CD14-positive monocyte (primary cell): ENCODE results near the gene ZNF488. TPM values are rescaled to one million over a fixed set of nuclear protein-coding genes. Genes with fewer than 3 reads are reported as not detected.
A peak's percentile ranks its signal among the peaks of the same experiment; 100 is the strongest.

Source experiments
- DNase-seq, 3 donors: peaks; one replicate each; pipeline ENCODE4 v3.0.0-alpha.2; 2011 to 2022
- H2AFZ ChIP-seq: 2 replicates; pipeline ENCODE4 v1.6.0; 2012; ENCODE audit warnings: mild to moderate bottlenecking, low read depth, low read length, inconsistent platforms; ENCODE audit not compliant: insufficient read depth, poor library complexity, severe bottlenecking
- H3K27ac ChIP-seq, 2 donors: 1 replicate in 1 of 2; 2 replicates in 1 of 2; pipeline ENCODE4 v1.5.1; 2012 to 2013; ENCODE audit warnings: low read length in 2 of 2, control low read depth in 1 of 2, inconsistent platforms in 1 of 2, low read depth in 1 of 2, mild to moderate bottlenecking in 1 of 2
- H3K27me3 ChIP-seq, 2 donors: one replicate each; pipeline versions ENCODE4 v1.6.0 to v1.6.1; 2011 to 2013; ENCODE audit warnings: low read length in 2 of 2; ENCODE audit not compliant: control insufficient read depth in 2 of 2, insufficient read depth in 2 of 2
- H3K36me3 ChIP-seq, 2 donors: replicated peaks in 1 of 2; 1 replicate in 1 of 2; 2 replicates in 1 of 2; pipeline versions ENCODE4 v1.5.1 to v1.6.1; 2012 to 2013; ENCODE audit warnings: low read length in 2 of 2, control low read depth in 1 of 2, inconsistent platforms in 1 of 2, mild to moderate bottlenecking in 1 of 2; ENCODE audit not compliant: insufficient read depth in 2 of 2, control insufficient read depth in 1 of 2
- H3K4me1 ChIP-seq, 2 donors: 1 replicate in 1 of 2; 2 replicates in 1 of 2; pipeline versions ENCODE4 v1.5.1 to v1.6.1; 2012 to 2013; ENCODE audit warnings: low read length in 2 of 2, control low read depth in 1 of 2, inconsistent platforms in 1 of 2, mild to moderate bottlenecking in 1 of 2, moderate library complexity in 1 of 2; ENCODE audit not compliant: insufficient read depth in 2 of 2, control insufficient read depth in 1 of 2
- H3K4me2 ChIP-seq: replicated peaks from 2 replicates; pipeline ENCODE3; 2012; ENCODE audit warnings: low read length, moderate library complexity, mild to moderate bottlenecking; ENCODE audit not compliant: poor library complexity, severe bottlenecking; ENCODE audit errors: extremely low read depth
- H3K4me3 ChIP-seq, 3 experiments: fragments of 200-600 bp in 1 of 3; sonication (generic) in 1 of 3; replicated peaks in 1 of 3; 1 replicate in 2 of 3; 2 replicates in 1 of 3; pipeline ENCODE4 v1.5.1; 2011 to 2013; ENCODE audit warnings: low read length in 3 of 3, mild to moderate bottlenecking in 3 of 3, control low read depth in 2 of 3, low read depth in 2 of 3, inconsistent platforms in 1 of 3, moderate library complexity in 1 of 3
- H3K79me2 ChIP-seq: 2 replicates; pipeline ENCODE4 v1.6.0; 2012; ENCODE audit warnings: mild to moderate bottlenecking, control low read depth, inconsistent platforms, low read length, moderate library complexity; ENCODE audit not compliant: insufficient read depth
- H3K9ac ChIP-seq: 2 replicates; pipeline ENCODE4 v1.6.0; 2017; ENCODE audit warnings: low read length, mild to moderate bottlenecking; ENCODE audit not compliant: insufficient read depth, poor library complexity, severe bottlenecking
- H3K9me3 ChIP-seq, 2 donors: replicated peaks in 1 of 2; 1 replicate in 1 of 2; 2 replicates in 1 of 2; pipeline versions ENCODE4 v1.5.1 to v1.6.1; 2012 to 2013; ENCODE audit warnings: low read length in 2 of 2, control low read depth in 1 of 2; ENCODE audit not compliant: control insufficient read depth in 1 of 2, insufficient read depth in 1 of 2
- H4K20me1 ChIP-seq: 2 replicates; pipeline ENCODE4 v1.6.0; 2012; ENCODE audit warnings: mild to moderate bottlenecking, low read length, control low read depth, moderate library complexity; ENCODE audit not compliant: insufficient read depth
- H3K27ac Mint-ChIP-seq, 7 donors: one replicate each; pipeline ENCODE4 v1.8.0; 2020; ENCODE audit warnings: mild to moderate bottlenecking in 7 of 7, mixed read lengths in 7 of 7, moderate library complexity in 6 of 7, inconsistent platforms in 2 of 7
- H3K27me3 Mint-ChIP-seq, 3 donors: one replicate each; pipeline ENCODE4 v1.8.0; 2021 to 2022; ENCODE audit warnings: low read depth in 3 of 3, mild to moderate bottlenecking in 3 of 3, mixed read lengths in 3 of 3, moderate library complexity in 3 of 3, inconsistent platforms in 1 of 3
- H3K36me3 Mint-ChIP-seq, 2 donors: one replicate each; pipeline ENCODE4 v1.8.0; 2020; ENCODE audit warnings: mixed read lengths in 2 of 2, inconsistent platforms in 1 of 2, mild to moderate bottlenecking in 1 of 2
- H3K4me1 Mint-ChIP-seq: one replicate; pipeline ENCODE4 v1.8.0; 2020; ENCODE audit warnings: mild to moderate bottlenecking, mixed read lengths
- H3K4me3 Mint-ChIP-seq, 2 donors: one replicate each; pipeline ENCODE4 v1.8.0; 2020; ENCODE audit warnings: mild to moderate bottlenecking in 2 of 2, mixed read lengths in 2 of 2, moderate library complexity in 1 of 2
- H3K9me3 Mint-ChIP-seq, 7 donors: one replicate each; pipeline ENCODE4 v1.8.0; 2020 to 2022; ENCODE audit warnings: mixed read lengths in 7 of 7, mild to moderate bottlenecking in 6 of 7, moderate library complexity in 6 of 7, inconsistent platforms in 2 of 7
- WGBS: methylation state at CpG from one replicate; pipeline ENCODE4 v1.1.5; 2013; ENCODE audit warnings: missing lambda C conversion rate; ENCODE audit not compliant: insufficient coverage; 5-methylcytosine and 5-hydroxymethylcytosine counted together
- intact Hi-C, 2 donors: fragments of 100-400 bp; cut with micrococcal nuclease; formaldehyde crosslinking; loops; one replicate each; pipeline versions ENCODE4 v1.15.0 to v1.15.1; 2023
- polyA plus RNA-seq, 3 donors: library from polyadenylated mRNA; depleted of rRNA in 1 of 3; unstranded in 2 of 3; stranded (reverse) in 1 of 3; fragments of 300-500 nt in 2 of 3; fragments of >200 nt in 1 of 3; fragmentation: Illumina TruSeq in 2 of 3; gene quantifications; 1 replicate in 2 of 3; 2 replicates in 1 of 3; pipeline ENCODE4 v1.2.3, GENCODE V29; 2012 to 2021
- TF ChIP-seq, protein P1 (sequence below): fragments of 200-600 bp; IDR thresholded peaks from one replicate; pipeline ENCODE4 v1.8.0; 2022; ENCODE audit warnings: antibody characterized with exemption, mild to moderate bottlenecking

ZNF488 gene
- polyA plus RNA-seq, 3 donors = not detected

DNA sequence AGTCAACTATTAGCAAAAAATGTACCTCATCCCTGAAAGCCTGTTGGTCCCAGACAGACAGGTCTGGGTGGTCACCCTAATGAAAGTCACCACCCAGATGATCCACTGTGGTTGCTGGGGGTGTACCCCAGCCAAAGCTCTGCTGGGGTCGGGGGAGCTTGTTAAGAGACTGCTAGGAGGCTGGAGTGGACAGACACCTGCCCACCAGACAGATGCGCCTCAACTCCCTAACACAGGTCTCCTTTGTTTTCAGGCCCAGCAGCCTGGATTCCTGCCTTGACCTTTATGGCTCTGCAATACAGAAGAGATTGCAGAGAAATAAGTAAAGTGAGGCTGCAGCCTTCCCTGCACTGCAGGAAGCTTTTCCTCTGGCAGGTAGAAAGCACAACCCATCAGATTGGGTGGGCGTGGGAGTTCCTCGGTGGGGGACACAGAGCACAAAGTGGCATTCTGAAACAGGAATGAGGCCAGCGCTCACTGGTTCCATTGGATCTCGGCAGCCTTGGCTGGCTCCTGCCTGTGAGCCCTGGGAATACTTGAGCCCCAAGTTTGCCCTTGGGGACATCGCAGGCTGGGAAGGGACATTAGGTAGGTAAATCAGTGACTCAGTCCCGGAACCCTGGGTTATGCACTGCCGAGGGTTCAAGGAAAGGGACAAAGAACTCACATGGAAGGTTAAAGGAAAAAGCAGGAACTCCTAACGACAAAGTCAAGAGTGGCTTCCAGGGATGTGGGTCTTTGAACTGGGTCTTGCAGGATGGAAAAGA is 18.0 kb upstream of the ZNF488 start:
- no peaks in the 10 kb centered on the region for H3K27me3 ChIP-seq
- intact Hi-C loops = no loop called here
- H3K9me3 ChIP-seq = no peaks in the 10 kb centered on the region
- Mint-ChIP-seq H3K27ac (peak overlapping the region in 1 of 7 donors; percentile 28), H3K9me3 (peaks cover 0 to 2% (median 0%) of the 10 kb centered on the region in 7 donors), H3K36me3 (no peaks in the 10 kb centered on the region), H3K27me3 (peaks cover 0 to 4% (median 2%) of the 10 kb centered on the region in 3 donors), H3K4me3 (no peak overlapping the region), H3K4me1 (no peaks in the 10 kb centered on the region)
- no peak for DNase-seq
- no peaks in the 10 kb centered on the region for H3K36me3 ChIP-seq
- no peak overlapping the region for H3K4me2 ChIP-seq
- no peak overlapping the region for H2AFZ ChIP-seq
- H3K4me3 ChIP-seq = no peak overlapping the region
- no peaks in the 10 kb centered on the region for H3K4me1 ChIP-seq
- no peaks in the 10 kb centered on the region for H4K20me1 ChIP-seq
- TF ChIP-seq, protein P1, sequence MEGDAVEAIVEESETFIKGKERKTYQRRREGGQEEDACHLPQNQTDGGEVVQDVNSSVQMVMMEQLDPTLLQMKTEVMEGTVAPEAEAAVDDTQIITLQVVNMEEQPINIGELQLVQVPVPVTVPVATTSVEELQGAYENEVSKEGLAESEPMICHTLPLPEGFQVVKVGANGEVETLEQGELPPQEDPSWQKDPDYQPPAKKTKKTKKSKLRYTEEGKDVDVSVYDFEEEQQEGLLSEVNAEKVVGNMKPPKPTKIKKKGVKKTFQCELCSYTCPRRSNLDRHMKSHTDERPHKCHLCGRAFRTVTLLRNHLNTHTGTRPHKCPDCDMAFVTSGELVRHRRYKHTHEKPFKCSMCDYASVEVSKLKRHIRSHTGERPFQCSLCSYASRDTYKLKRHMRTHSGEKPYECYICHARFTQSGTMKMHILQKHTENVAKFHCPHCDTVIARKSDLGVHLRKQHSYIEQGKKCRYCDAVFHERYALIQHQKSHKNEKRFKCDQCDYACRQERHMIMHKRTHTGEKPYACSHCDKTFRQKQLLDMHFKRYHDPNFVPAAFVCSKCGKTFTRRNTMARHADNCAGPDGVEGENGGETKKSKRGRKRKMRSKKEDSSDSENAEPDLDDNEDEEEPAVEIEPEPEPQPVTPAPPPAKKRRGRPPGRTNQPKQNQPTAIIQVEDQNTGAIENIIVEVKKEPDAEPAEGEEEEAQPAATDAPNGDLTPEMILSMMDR = no peak
- H3K27ac ChIP-seq = no peak overlapping the region
- H3K9ac ChIP-seq = no peak overlapping the region
- 100% methylated on average over 5 of the region's 10 CpGs for whole genome bisulfite sequencing
- H3K79me2 ChIP-seq = no peaks in the 10 kb centered on the region

GRCh38 chr10:47401210-47401609 is 17.1 kb upstream of the ZNF488 start:
- H3K4me3 ChIP-seq = no peak overlapping the region
- no peak for DNase-seq
- H3K9me3 ChIP-seq = no peaks in the 10 kb centered on the region
- 97% methylated on average over 3 of the region's 4 CpGs for WGBS
- no peaks in the 10 kb centered on the region for H3K4me1 Mint-ChIP-seq
- H3K27ac Mint-ChIP-seq = no peak overlapping the region
- H3K27ac ChIP-seq = no peak overlapping the region
- H3K4me1 ChIP-seq = no peaks in the 10 kb centered on the region
- intact Hi-C loops = no loop called here
- H3K36me3 ChIP-seq = no peaks in the 10 kb centered on the region
- H3K27me3 ChIP-seq = no peaks in the 10 kb centered on the region
- TF ChIP-seq, protein P1 = no peak
- H3K9me3 Mint-ChIP-seq = peaks cover 0 to 2% (median 0%) of the 10 kb centered on the region in 7 donors
- no peak overlapping the region for H2AFZ ChIP-seq
- no peak overlapping the region for H3K4me2 ChIP-seq
- H3K27me3 Mint-ChIP-seq = peaks cover 0 to 4% (median 2%) of the 10 kb centered on the region in 3 donors
- no peaks in the 10 kb centered on the region for H3K79me2 ChIP-seq
- no peak overlapping the region for H3K9ac ChIP-seq
- H3K36me3 Mint-ChIP-seq = no peaks in the 10 kb centered on the region
- H3K4me3 Mint-ChIP-seq = no peak overlapping the region
- H4K20me1 ChIP-seq = no peaks in the 10 kb centered on the region
